Ureter (tissue), 1 donor: ENCODE results near the gene DNAH1. TPM values are rescaled to one million over a fixed set of nuclear protein-coding genes. Genes with fewer than 3 reads are reported as not detected.

Experiments
- DNase-seq: peaks from one replicate; pipeline ENCODE4 v3.0.0-alpha.2; 2020; ENCODE audit warnings: low spot score
- total RNA-seq: library from RNA; stranded (reverse); gene quantifications from one replicate; pipeline ENCODE4 v1.2.4, GENCODE V29; 2023
- donor health status: DM: yes; HTN: yes; CAD: no.

Gene DNAH1
- total RNA-seq, 1 donor from 2014 or later = 16.6 TPM

DNA sequence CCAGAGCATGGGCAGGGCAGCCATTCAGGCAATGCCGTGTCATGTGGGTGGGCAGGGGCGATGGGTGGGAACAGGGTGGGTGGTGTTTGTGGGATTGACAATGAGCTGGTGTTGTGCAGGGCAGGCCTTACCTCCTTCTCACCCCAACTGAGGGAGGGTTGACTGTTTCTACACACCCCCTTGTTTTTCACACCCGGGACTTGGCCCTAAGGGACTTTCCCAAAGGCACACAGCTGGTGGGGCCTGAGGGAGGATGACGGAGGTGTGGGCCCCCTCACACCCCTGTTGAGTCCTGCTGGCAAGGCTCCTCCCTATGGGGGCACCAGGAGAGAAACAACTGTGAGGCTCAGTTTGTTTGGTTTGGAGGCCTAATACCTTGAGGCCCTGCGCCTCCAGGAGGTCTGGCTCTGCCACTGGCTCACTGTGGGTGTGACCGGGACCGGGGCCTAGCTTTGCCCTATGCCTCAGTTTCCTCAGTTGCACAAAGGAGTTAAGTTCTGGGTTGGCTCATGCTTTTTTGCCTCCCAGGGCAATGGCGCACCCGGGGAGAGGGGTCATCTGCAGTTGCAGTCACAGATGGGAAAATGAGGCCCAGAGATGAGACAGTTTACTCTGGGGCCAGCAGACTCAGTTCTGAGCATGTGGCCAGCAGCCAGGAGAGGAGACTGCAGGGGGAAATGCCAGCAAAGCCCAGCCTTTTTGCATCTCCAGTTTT, 5.1 kb upstream of the DNAH1 start:
- DNase-seq = no peak

DNA sequence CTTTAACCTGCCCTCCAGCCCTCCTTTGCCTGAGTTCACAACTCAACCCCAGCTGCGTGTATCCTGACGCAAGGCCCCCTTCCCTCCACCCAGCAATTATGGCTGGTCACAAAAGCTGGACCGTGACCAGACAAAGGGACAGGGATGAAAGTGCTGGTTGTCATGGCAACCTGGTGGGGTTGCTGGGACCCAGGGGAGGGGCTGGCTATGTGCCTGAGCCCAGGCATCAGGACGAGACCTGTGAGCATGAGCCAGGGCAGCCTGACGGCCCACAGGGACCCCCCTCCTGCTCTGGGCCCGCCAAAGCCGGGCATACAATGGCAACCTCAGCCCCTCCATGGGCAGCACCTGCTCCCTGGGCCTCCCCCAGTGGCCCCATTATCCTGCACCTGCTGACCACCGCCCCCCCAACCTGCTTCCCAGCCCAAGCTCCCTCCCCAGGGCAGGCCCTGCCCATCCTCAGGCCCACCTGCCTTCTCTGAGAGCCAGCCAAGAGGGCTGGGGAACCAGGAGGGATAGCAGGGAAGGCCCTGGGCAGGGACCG, 4.5 kb upstream of the DNAH1 start:
- no peak for DNase-seq

DNA sequence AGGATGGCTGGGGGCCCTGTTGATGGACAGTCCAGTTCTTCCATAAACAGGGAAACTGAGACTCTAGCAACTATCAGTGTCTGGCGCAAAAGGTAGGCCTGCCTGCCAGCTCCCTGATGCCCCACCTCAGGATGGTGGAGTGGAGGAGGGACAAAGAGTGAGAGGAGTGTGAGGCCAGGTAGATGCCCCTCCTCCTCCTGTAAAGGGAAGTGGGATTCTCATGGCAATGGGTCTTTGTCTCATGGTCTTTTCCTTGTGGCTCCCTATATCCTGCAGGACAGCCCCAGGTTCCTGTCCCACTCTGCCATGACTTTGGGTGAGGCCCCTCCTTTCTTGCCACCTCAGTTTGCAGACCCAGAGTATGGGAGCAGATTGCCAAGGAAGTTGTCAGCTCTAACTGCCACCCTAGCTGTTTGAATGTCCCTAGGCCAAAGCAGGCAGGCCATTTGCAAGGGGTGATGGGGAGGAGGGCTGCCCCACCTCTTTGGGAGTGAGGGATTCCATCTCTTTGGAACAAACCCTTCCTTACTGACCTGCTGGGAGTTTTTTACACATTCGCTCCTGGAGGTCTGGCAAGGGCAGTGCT, 2.8 kb upstream of the DNAH1 start:
- no peak for DNase-seq

DNA sequence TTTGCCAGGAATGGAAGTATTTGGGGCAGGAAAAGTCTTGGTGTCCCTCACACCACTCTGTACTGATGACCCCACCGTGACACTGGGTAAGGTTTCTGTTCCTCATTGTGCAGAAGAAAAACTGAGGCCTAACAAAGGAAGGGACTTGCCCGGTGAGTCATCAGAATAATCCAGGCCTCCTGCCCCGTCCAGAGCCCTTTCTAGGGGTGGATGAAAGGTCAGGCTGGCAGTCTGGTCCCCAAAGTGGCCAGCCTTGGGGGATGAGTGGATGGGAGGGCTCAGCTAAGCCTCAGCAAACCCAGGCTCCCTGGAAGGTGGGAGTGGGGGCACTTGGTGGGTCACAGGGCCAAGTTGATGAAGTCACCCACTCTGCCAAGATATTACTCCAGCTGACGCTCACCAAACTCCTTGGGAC, 2.3 kb upstream of the DNAH1 start:
- DNase-seq = no peak

DNA sequence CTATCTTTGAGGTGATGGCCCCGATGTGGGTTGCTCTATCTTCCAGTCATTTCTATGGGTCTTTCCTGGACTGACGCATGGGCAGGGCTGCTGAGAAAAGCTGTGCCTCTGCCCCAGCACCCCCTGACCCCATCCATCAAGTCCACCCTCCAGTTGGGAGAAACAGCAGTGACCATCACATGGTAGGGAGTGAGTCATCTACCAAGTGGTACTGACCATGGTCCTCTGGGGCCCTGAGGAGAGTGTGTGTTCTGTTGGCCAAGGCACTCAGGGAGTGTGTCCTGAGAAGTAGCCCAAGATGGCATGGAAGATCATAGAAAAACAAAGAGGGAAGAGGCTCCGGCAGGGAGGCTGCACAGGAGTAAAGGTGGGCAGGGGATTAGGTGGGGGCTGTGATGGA, 1.6 kb upstream of the DNAH1 start:
- DNase-seq = no peak

DNA sequence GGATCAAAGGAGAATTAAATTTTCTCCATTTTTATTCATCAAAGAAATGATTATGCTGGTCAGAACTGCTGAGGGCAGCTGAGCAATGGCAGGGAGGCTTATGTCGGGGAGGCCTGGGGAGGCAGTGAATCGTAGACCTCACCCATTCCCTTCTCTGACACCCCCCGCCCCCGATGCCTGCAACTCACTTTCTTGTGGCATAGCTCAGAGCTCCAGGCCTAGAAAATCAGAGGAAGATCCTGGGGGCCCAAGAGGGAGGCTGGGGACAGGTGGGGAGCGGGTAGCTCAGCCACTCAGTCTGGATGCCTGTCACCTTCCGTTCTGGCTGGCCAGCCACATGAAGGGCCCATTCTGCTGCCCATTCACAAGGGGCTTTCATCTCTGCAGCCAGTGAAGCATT, 1.1 kb upstream of the DNAH1 start:
- DNase-seq = no peak

DNA sequence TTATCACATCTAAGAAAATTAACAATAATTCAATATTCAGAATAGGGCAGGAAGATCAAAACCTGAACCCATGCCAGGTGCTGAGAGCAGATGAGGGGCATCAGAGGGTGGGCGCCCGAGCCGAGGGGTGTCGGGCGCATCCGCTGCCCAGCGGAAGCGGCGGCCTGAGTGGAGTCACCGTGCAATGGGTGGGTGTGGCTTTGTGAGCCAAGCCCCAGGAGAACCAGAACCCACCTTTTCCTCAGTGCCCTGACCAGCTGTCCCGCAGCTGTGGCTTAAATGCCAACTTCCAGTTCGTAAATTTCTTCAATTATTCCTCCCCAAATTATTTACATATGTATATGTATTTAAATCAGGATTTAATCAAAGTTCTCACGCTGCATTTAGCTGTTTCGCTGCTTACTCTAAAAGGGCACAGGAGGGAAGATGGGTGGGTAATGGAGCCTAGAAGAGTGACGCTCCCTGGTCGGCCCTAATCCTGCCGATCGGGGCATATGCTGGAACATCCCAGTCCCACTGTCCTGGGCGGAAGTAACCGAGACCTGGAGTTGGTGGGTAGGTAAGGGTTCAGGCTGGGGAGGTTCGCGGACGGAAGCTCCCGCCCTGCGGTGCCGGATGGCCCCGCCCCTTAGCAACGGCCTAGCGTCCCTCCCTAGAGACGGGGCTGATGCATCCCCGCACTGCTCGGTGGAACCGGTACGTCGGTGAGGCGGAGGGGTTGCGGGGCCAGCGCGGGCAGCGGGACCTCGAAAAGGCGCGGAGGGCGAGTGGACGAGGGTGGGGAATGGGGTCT, 1.3 kb downstream of the DNAH1 start:
- peak; percentile 77 for DNase-seq

DNA sequence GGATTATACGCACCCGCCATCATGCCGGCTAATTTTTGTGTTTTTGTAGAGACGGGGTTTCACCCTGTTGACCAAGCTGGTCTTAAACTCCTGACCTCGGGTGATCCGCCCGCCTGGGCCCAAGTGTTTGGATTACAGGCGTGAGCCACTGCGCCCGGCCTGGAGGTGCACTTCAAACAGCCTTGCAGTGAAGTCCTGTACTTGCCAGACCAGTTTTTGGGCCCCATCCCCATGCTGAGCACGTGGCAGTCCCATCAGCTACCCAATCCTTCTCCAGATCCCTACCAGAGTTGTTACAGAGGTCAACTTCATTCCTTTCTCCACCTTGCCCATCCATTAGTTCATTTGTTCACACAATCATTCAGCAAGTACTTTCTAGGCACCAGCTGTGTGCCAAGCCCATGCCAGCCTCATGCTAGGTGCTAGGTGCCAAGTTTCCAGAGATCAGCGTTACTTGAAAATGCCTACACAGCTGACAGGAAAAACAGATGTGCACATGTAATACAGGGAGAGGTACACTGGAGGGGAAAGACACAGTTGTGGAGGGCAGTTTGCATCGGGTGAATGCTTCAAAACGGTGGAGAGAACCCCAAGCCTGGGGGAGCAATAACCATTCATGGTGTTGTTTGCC, 2.2 kb downstream of the DNAH1 start:
- DNase-seq = no peak

DNA sequence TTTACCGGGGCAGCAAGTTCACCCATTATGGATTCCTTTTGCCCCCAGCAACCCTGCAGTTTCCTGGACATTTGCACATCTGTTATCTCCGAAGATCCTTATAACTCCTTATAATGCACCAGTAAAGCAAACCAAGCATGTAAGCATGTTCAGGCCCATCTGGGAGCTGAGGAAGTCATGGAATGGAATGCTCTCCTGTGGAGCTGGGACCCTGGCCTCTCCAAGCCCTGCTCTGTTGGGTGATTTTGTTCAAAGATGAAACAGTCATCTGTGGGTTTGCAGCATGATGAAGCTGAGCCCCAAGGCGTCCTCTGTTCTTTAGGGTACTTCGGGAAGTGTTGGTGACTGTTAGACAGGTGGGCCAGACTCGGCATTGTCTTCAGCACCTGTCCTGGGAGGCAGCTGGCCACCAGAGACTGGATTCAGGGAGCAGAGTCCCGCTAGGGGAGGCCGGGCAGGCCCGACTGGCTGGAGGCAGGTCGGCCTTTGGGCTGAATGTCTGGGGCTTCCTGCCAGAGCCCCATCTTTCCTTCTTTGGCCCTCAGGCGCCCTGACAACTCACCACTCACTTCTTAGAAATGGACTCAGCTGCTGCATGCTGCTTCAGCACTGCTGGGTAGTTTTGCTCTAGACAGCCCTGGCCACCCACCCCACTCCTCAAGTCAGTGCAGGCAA, 3.9 kb downstream of the DNAH1 start:
- DNase-seq = no peak

DNA sequence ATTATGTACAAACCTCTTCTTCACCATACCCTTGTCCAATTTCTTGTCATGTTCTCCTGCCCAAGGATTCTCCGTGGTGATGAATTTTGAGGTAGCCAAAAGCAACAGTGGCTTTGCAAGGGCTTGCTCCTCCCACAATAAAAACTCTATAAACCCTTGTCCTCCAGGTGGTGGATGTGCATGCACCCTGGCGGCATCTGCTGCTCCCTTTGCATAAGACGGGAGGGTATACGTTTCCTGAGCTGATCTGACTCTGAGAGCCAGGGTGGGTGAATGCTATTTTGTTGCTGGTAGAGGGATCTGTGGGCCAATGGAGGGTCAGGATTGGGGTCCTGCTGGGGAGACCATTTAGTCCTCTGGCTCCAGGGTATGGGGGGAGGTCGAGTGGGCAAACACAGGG, 5.4 kb downstream of the DNAH1 start:
- no peak for DNase-seq

DNA sequence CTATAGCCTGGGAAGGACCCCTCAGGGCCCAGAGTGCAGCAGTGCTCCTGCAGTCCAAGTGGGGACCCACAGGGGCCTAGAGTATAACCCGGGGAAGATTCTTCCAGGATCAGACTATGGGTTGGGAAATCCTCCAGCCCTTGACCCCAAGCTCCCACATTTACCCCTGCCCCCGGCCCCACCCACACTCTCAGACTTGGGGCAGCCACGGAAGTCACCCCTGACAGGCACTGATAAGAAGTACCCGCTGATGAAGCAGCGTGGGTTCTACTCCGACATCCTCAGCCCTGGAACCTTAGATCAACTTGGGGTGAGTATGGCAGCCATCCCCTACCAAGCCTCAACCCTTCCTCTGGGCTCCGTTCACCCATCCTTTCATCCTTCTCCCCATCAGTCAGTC, 6.3 kb downstream of the DNAH1 start:
- DNase-seq = no peak

DNA sequence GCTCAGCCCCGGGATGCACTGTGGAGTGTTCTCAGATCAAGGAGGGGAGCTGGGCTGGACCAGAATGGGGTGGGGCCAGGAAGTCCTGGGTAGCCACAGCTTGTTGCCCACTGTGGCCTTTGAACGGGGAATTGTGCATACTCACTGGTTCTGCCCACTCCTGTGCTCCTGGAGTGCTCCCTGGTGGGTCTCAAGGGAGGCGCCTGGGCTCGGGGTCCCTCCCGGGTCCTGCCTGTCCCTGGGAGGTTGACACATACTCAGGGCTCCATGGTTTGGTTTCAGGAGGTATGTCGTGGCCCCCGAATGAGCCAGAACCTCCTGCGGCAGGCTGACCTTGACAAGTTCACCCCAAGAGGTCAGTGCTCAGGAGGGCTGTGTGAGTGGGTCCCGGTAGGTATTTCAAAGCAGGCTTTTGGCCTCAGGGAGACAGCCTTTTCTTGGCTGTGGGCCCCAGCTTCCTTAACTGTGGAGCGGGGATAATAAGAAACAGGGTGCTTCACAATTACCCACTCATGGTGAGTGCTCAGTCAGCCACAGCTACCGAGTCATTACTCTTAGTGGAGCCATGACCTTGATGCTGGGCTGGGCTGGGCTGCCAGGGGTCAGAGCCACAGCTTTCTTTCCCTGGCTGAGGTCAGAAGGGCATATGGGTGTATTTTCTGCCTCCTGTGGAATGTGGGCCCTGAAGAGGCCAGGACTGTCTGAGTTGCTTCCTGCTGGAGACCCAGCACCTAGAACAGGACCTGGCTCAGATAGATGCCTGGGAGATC, 7.6 kb downstream of the DNAH1 start:
- DNase-seq = no peak

DNA sequence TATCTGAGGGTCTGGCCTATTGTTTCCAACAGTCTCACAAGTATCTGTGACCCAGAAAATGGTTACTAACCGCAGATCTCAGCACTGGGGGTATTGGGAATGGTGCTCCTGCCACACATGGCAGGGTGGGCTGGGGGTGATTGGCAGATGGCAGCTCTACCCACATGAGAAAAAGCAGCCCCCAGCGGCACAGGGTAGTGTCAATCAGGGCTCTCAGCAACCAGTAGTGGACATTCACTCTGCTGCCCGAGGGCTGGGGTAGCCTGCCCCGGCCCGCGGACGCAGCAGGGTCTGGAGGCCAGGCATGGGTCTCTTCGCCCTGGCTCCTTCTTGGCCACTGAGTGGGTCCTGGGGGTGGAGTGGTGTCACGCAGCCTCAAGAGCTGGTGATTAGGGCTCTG, 8.6 kb downstream of the DNAH1 start:
- no peak for DNase-seq

DNA sequence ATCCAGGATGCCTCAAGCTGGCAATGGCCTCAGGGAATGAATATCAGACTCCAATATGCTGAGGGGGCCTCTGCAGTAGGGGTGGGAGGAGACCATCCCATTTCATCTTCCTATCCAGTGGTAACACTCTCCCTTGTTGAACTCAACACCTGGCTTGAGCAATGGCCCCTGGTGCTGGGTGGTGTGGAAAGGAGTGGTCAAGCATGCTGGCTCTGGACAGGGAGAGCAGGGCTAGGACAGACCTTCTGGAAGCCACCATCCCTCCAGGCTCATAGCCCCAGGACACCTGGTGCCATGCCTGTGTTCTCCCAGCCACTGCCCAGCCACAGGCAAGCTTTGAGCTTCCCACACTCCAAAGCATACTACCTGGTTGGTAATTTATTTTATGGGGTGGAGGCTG, 9.6 kb downstream of the DNAH1 start:
- DNase-seq = no peak

DNA sequence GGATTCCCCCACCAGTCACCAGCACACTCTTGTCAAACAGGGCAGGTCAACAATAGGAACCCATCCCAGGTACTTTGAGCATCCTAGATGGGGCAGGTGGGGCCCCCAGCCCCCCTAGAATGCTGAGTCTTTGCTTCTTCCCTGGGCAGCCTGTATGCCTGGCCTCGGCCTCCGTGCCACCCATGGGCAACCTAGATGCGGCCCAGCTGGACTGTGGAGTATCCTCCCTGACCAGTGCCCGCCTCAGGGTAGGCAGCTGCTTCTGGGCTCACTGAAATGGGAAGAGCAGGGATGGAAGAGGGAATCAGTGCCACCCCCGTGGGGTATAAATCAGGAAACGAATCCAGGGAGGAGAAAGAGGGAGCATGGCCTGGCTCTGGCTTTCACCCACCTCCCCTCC, 10.9 kb downstream of the DNAH1 start:
- no peak for DNase-seq

DNA sequence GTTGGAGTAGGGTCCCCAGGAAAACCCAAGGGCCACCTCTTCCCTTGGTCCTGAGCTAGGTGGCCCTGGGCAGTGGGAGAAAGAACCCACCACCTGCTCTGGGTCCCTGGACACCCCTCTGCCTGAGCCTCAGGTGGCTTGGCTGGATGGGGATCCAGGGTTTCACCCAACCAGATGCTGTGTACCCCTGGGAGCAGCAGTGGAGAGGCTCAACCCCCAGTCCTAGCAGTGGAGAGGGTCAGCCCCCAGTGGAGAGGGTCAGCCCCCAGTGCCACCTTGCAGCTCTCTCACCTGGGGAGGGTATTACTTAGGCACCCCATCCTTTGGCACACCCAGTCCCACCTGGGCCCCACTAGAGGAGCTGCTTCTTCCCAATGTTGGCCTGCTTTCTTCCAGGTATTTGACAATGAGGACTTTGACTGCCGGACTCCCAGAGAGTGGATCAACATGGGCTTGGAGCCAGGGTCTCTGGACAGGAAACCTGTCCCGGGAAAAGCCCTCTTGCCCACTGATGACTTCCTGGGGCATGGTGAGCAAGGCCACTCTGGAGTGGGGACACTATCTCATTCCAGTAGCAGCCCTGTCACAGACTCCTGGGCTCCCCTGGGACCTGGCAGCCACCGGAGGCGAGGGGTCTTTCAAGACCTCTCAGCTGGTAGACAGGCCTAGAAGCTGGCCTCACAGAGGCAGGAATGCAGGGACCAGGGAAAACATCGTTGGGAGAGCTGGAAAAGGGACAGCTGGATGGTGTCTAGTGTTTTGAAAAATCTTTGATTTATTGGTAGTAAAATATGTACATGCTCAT, 11.6 kb downstream of the DNAH1 start:
- no peak for DNase-seq

DNA sequence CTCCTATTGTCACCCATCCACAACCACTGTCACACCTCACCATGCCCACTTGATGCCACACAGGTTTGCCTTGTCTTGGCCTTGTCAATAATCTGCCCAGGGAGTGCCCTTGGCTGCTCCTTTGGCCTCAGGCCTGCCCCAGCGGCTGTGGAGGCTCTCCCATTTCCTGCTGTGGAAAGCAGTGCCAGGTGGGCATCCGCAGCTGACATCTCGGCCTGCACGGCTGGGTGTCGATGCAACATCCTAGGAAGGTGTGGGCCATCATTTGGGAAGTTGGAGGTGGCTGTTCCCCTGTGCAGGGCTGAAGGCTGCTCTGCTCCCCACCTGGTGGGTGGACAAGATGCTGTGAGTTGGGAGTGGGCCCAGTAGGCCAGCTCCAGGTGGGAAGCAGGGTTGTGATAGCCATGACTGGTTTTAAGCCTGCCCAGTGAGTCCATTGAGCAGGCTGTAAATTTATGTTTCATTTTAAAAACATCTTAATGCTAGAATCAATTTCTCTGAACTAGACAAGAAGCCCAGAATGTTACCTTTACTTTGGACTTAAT, 12.5 kb downstream of the DNAH1 start:
- DNase-seq = no peak

DNA sequence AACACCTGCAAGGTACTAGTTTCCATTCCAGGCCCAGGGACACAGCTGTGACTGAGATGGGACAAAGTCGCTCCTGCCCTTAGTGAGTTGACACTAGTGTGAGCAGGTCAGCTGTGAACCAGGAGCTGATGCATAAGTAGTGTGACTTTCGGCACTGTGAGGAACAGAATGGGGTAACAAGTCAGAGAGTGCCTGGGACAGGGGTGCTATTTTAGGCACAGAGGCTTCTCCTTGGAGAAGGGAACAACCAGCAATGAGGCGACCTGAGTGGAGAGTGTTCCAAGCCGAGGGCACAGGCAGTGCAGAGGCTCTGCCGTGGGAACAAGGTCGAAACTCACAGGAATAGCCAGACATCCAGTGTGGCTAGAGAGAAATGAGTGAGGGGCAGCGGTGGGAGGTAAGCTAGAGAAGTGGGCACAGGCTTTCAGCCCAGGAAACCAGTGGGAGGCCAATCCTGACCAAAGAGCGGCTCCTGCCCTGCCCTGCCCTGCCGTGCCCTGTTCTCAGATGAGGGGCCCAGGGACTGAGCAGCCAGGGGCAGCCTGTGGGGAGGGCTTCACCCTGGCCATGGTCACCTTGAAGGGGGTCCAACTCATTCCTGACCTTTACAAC, 14.2 kb downstream of the DNAH1 start:
- DNase-seq = no peak

DNA sequence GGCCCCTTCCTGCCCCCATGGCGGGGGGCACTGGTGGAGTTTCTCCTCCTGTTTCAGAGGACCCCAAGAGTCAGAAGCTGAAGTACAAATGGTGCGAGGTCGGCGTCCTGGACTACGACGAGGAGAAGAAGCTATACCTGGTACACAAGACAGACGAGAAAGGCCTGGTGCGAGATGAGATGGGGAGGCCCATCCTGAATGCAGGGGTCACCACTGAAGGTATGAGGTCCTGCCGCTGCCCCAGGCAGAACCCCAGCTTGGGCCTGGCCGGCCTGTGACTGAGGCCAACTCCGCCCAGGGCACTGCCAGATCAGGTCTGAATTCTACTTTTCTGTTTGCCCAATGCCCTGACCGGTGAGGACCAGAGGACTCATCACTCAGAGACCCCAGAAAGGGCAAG, 15.0 kb downstream of the DNAH1 start:
- DNase-seq = no peak
